Dermis microvascular lymphatic vessel endothelial cell (primary cell): ENCODE data around the gene ACTR1A. TPM values are rescaled to one million over a fixed set of nuclear protein-coding genes. Genes with fewer than 3 reads are reported as not detected.
"Not testable (repeated sequence)": the region's sequence is repeated elsewhere in the genome, so short reads cannot be mapped to it uniquely, and the experiment has no call there.

Experiments
- DNase-seq, 2 donors: peaks; one replicate each; pipeline versions ENCODE4 v3.0.0 to v3.0.0-alpha.2; 2010; ENCODE audit warnings: low read depth in 2 of 2
- total RNA-seq: library from RNA; depleted of rRNA; stranded (reverse); fragments of >200 nt; gene quantifications from 2 replicates; pipeline ENCODE4 v1.2.1, GENCODE V29; 2014

The ACTR1A gene
- total RNA-seq, 1 donor from 2014 or later, result 143 TPM

- no peak for DNase-seq
These were observed 13.2 kb upstream of the ACTR1A start for GRCh38 chr10:102515724-102516123.

GRCh38 chr10:102514487-102515311 lies 12.2 kb upstream of the ACTR1A start:
- no peak for DNase-seq

GRCh38 chr10:102511583-102512274 lies 9.2 kb upstream of the ACTR1A start:
- no peak for DNase-seq

GRCh38 chr10:102509387-102509786 lies 6.9 kb upstream of the ACTR1A start:
- DNase-seq, result peak; percentile 52 to 70

GRCh38 chr10:102508506-102508905 lies 6.0 kb upstream of the ACTR1A start:
- no peak for DNase-seq

- no peak for DNase-seq
These were observed 5.0 kb upstream of the ACTR1A start for GRCh38 chr10:102507521-102507920.

GRCh38 chr10:102505462-102506115 lies 3.1 kb upstream of the ACTR1A start:
- no peak for DNase-seq

GRCh38 chr10:102504976-102505300 lies 2.4 kb upstream of the ACTR1A start:
- no peak for DNase-seq

- DNase-seq, result peak in 1 of 2 donors; percentile 30
These were observed 1.9 kb upstream of the ACTR1A start for GRCh38 chr10:102504179-102504975.

GRCh38 chr10:102503264-102504178 lies 1.0 kb upstream of the ACTR1A start, which contains the start of gene SUFU:
TSS of gene SUFU (plus strand) at chr10:102503972. CDS start at chr10:102504153, 181 bp downstream.
- DNase-seq, result peak; percentile 98 to 100

GRCh38 chr10:102502029-102502336 lies 529 bp downstream of the ACTR1A start:
- peak; percentile 99 for DNase-seq

- DNase-seq, result peak in 1 of 2 donors; percentile 18
These were observed 1.1 kb downstream of the ACTR1A start for GRCh38 chr10:102501201-102502028.

- not testable (repeated sequence) for DNase-seq
These were observed 1.8 kb downstream of the ACTR1A start for GRCh38 chr10:102500686-102501085.

- no peak for DNase-seq
These were observed 3.2 kb downstream of the ACTR1A start for GRCh38 chr10:102499356-102499755.

GRCh38 chr10:102497545-102497944 lies 5.0 kb downstream of the ACTR1A start:
- DNase-seq, result no peak

GRCh38 chr10:102493771-102494170 lies 8.7 kb downstream of the ACTR1A start:
- no peak for DNase-seq

- DNase-seq, result no peak
These were observed 9.5 kb downstream of the ACTR1A start for GRCh38 chr10:102492983-102493382.

GRCh38 chr10:102492344-102492939 lies 10.1 kb downstream of the ACTR1A start:
- no peak for DNase-seq

GRCh38 chr10:102491136-102491535 lies 11.4 kb downstream of the ACTR1A start:
- no peak for DNase-seq
